ENCODE results near the gene BGLAP. TPM values are rescaled to one million over a fixed set of nuclear protein-coding genes. Genes with fewer than 3 reads are reported as not detected.

BGLAP gene
- total RNA-seq, 1 experiment from 2014 or later, result 1.4 TPM

- H3K4me1 ChIP-seq (ENCODE audit: control insufficient read depth in 1 of 2, insufficient read depth in 2 of 2, low read length in 2 of 2), result peaks cover 8 to 17% of the 10 kb centered on the region in 2 experiments
- H3K9me2 ChIP-seq (ENCODE audit: insufficient read depth), result no peaks in the 10 kb centered on the region
- DNase-seq (ENCODE audit: low read depth, low spot score) (peak; percentile 99), ATAC-seq (peak; percentile 96)
- BruUV-seq (replicated peaks), result no TSS peak
- peak within 1 kb of the TSS; percentile 70 for H3K9ac ChIP-seq (ENCODE audit: low read length)
- ChIA-PET RAD21 (ENCODE audit: low non-redundant PET in 1 of 2, low total read pairs in 2 of 2, uncharacterized antibody in 2 of 2, unreplicated experiment in 2 of 2) (no interaction called here), CTCF (interaction anchor here (0.9 to 1.7 kb wide), 6 partner anchors 19 to 252 kb away, joined by 3 to 5 read pairs (median 4); partner anchors contain the start of gene PMF1), POLR2A (interaction anchor here (0.6 to 2.8 kb wide), 6 partner anchors 17 to 228 kb away, joined by 3 to 22 read pairs (median 3); partner anchors contain the start of gene PMF1)
- H3K36me3 ChIP-seq (ENCODE audit: control insufficient read depth in 1 of 2, insufficient read depth in 2 of 2, low read length in 2 of 2), result no peaks in the 10 kb centered on the region
- H3K27ac ChIP-seq (ENCODE audit: low read depth, low read length), result peak within 1 kb of the TSS; percentile 85
- no peak within 1 kb of the TSS for H2AFZ ChIP-seq (ENCODE audit: low read depth, low read length, poor library complexity, severe bottlenecking)
- peaks cover 39% of the 10 kb centered on the region for H3K79me2 ChIP-seq (ENCODE audit: insufficient read depth, low read length)
- no peaks in the 10 kb centered on the region for H4K20me1 ChIP-seq (ENCODE audit: insufficient read depth)
- peak within 1 kb of the TSS; percentile 84 to 91 for H3K4me3 ChIP-seq (replicated peaks in 1 of 2; ENCODE audit: low read depth in 1 of 2, low read length in 2 of 2)
- H3K4me2 ChIP-seq (ENCODE audit: low read length), result peak within 1 kb of the TSS; percentile 90
- no peaks in the 10 kb centered on the region for H3K9me3 ChIP-seq (ENCODE audit: control insufficient read depth in 1 of 2, insufficient read depth in 1 of 2, low read depth in 1 of 2, low read length in 2 of 2)
- no peaks in the 10 kb centered on the region for H3K27me3 ChIP-seq (ENCODE audit: insufficient read depth, low read length)
- intact Hi-C loops (cut with micrococcal nuclease), result no loop called here
- TF ChIP-seq FOSL1 (IDR thresholded peaks at IDR 0.05; ENCODE audit: low read depth), result no peak
- peak; percentile 78 for TF ChIP-seq ELF1 (IDR thresholded peaks at IDR 0.05; ENCODE audit: borderline replicate concordance, low read depth)
- TF ChIP-seq ZNF274 (IDR thresholded peaks at IDR 0.05; ENCODE audit: low read depth, low read length), result no peak
- TF ChIP-seq POLR2A (IDR thresholded peaks at IDR 0.05; ENCODE audit: borderline replicate concordance, extremely low read depth, insufficient read depth, insufficient read length), result peak; percentile 48
- no peak for TF ChIP-seq JUND (IDR thresholded peaks at IDR 0.05)
- TF ChIP-seq ZFX (IDR thresholded peaks at IDR 0.05), result no peak
- TF ChIP-seq YY1 (IDR thresholded peaks at IDR 0.05; ENCODE audit: extremely low read depth, insufficient replicate concordance, low read depth, low read length), result peak; percentile 99
- TF ChIP-seq SRF (IDR thresholded peaks at IDR 0.05; ENCODE audit: low read depth), result no peak; the same call in 1 of the 2 replicates
- TF ChIP-seq TCF7L2 (IDR thresholded peaks at IDR 0.05; ENCODE audit: borderline replicate concordance, extremely low read depth, insufficient read depth, insufficient read length), result peak; percentile 50
- peak; percentile 91 for TF ChIP-seq SP1 (IDR thresholded peaks at IDR 0.05; ENCODE audit: low read depth)
- TF ChIP-seq MAX (IDR thresholded peaks at IDR 0.05), result peak; percentile 59
- no peak for TF ChIP-seq REST (IDR thresholded peaks at IDR 0.05; ENCODE audit: low read depth)
- peak in 2 of 3 experiments; percentile 12 to 44; a peak in 2 of 6 replicates for TF ChIP-seq CTCF (IDR thresholded peaks at IDR 0.05 in 2 of 3, conservative IDR thresholded peaks at IDR 0.05 in 1 of 3; ENCODE audit: borderline replicate concordance in 1 of 3, insufficient read depth in 1 of 3, low read depth in 2 of 3, low read length in 2 of 3)
- TF ChIP-seq ATF3 (IDR thresholded peaks at IDR 0.05), result no peak
- TF ChIP-seq ZBTB33 (IDR thresholded peaks at IDR 0.05; ENCODE audit: extremely low read depth, insufficient replicate concordance, low read length), result peak; percentile 1
- peak; percentile 85 for TF ChIP-seq EGR1 (IDR thresholded peaks at IDR 0.05; ENCODE audit: low read depth)
- TF ChIP-seq CBX3 (IDR thresholded peaks at IDR 0.05; ENCODE audit: low read depth), result no peak
- peak; percentile 76 for TF ChIP-seq POLR2AphosphoS5 (IDR thresholded peaks at IDR 0.05; ENCODE audit: low read depth, low read length)
Measured at GRCh38 chr1:156193488-156194299, 48.3 kb upstream of the BGLAP start, which contains the start of gene SLC25A44. SLC25A44 (plus strand) TSS chr1:156194104; CDS start chr1:156199848, 5,744 bp downstream.
